Stomach (tissue), 9 donors: ENCODE measurements around the gene NF1. TPM values are rescaled to one million over a fixed set of nuclear protein-coding genes. Genes with fewer than 3 reads are reported as not detected.

Source experiments
- DNase-seq, 2 donors: peaks; one replicate each; pipeline versions ENCODE4 v3.0.0 to v3.0.0-alpha.2; 2013 to 2019
- H3K27ac ChIP-seq, 5 donors: fragments of 200-600 bp in 4 of 5; sonication (generic) in 4 of 5; one replicate each; pipeline ENCODE4 v1.5.1; 2013 to 2019; ENCODE audit warnings: mild to moderate bottlenecking in 1 of 5, moderate library complexity in 1 of 5
- H3K27me3 ChIP-seq, 3 donors: fragments of 200-600 bp; sonication (generic); one replicate each; pipeline ENCODE4 v1.5.1; 2017 to 2019; ENCODE audit warnings: mixed run types in 1 of 3
- H3K36me3 ChIP-seq, 4 donors: fragments of 200-600 bp; sonication (generic); 1 replicate in 3 of 4; 2 replicates in 1 of 4; pipeline ENCODE4 v1.5.1; 2016 to 2019
- H3K4me1 ChIP-seq, 4 donors: fragments of 200-600 bp; sonication (generic); one replicate each; pipeline ENCODE4 v1.5.1; 2016 to 2019
- H3K4me3 ChIP-seq, 4 donors: fragments of 200-600 bp; sonication (generic) in 3 of 4; one replicate each; pipeline ENCODE4 v1.5.1; 2016 to 2019; ENCODE audit warnings: mild to moderate bottlenecking in 1 of 4
- H3K9me3 ChIP-seq, 4 donors: fragments of 200-600 bp; sonication (generic); one replicate each; pipeline ENCODE4 v1.5.1; 2016 to 2019
- EP300 ChIP-seq: sonication (generic); formaldehyde crosslinking; IDR thresholded peaks from one replicate; pipeline ENCODE4 v1.6.1; 2017; ENCODE audit warnings: antibody characterized with exemption
- POLR2A ChIP-seq, 4 donors: fragments of 450-650 bp; IDR thresholded peaks; one replicate each; pipeline ENCODE4 v1.6.1; 2016; ENCODE audit warnings: antibody characterized with exemption in 4 of 4, control low read depth in 2 of 4, mild to moderate bottlenecking in 1 of 4, moderate library complexity in 1 of 4
- POLR2AphosphoS5 ChIP-seq, 3 donors: sonication (generic); formaldehyde crosslinking; IDR thresholded peaks; one replicate each; pipeline ENCODE4 v1.6.1; 2016; ENCODE audit warnings: antibody characterized with exemption in 3 of 3
- WGBS, 5 donors: extraction: QIAGEN DNeasy Blood & Tissue Kit in 3 of 5; methylation state at CpG; one replicate each; pipeline versions ENCODE4 v1.1.5 to v1.1.7; 2013 to 2018; 5-methylcytosine and 5-hydroxymethylcytosine counted together
- intact Hi-C: fragments of 100-400 bp; cut with DNase I; formaldehyde crosslinking; loops from one replicate; pipeline ENCODE4 v1.15.1; 2023; ENCODE audit warnings: low total_unique reads
- polyA plus RNA-seq, 3 donors: library from polyadenylated mRNA; stranded (reverse); fragments of 200-250 nt; gene quantifications; one replicate each; pipeline ENCODE4 v1.2.3, GENCODE V29; 2013
- total RNA-seq, 5 donors: library from RNA; depleted of rRNA; stranded (reverse); fragments of >200 nt; gene quantifications; one replicate each; pipeline versions ENCODE4 v1.1.0 to v1.2.3, GENCODE V29; 2014 to 2016
- TF ChIP-seq, protein P1 (sequence below), 7 experiments: fragments of 450-650 bp in 4 of 7; fragments of 200-600 bp in 3 of 7; sonication (generic) in 3 of 7; IDR thresholded peaks; one replicate each; pipeline ENCODE4 v1.5.1; 2016 to 2019; ENCODE audit warnings: antibody characterized with exemption in 7 of 7, control low read depth in 2 of 7, mild to moderate bottlenecking in 1 of 7
- donor health status: healthy with polysubstance abuse.
- donor health status: Bipolar disorder and iron deficiency.
- donor health status: healthy.

NF1 gene
- total and polyA plus RNA-seq, 8 donors = 5.2 to 108 (median 50.5) TPM

DNA sequence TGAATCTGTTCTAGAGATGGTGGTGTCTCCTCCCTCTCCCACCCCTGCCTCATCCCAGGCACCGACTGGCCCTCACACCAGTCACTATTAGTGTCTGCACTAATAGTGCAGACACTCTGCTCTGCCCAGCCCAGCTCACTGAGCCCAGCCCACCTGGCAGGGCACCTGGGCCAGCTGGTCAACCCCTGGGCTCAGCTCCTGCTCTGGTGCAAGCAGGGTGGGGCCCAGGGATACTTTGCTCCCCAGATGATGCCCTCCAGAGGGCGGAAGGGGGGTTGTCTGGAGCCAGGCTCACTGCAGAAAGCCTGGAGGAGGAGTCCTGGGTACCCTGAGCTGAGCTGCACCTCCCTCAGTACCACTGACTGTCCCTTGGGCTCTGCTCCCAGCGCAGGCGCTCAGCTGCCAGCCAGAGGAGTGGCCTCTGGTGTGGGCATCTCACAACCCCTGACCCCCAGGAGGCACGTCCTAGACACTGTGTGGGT lies 311.2 kb downstream of the NF1 start:
- TF ChIP-seq POLR2A (IDR thresholded peaks at IDR 0.05) = no peak
- TF ChIP-seq POLR2AphosphoS5 (IDR thresholded peaks at IDR 0.05) = no peak
- TF ChIP-seq, protein P1, sequence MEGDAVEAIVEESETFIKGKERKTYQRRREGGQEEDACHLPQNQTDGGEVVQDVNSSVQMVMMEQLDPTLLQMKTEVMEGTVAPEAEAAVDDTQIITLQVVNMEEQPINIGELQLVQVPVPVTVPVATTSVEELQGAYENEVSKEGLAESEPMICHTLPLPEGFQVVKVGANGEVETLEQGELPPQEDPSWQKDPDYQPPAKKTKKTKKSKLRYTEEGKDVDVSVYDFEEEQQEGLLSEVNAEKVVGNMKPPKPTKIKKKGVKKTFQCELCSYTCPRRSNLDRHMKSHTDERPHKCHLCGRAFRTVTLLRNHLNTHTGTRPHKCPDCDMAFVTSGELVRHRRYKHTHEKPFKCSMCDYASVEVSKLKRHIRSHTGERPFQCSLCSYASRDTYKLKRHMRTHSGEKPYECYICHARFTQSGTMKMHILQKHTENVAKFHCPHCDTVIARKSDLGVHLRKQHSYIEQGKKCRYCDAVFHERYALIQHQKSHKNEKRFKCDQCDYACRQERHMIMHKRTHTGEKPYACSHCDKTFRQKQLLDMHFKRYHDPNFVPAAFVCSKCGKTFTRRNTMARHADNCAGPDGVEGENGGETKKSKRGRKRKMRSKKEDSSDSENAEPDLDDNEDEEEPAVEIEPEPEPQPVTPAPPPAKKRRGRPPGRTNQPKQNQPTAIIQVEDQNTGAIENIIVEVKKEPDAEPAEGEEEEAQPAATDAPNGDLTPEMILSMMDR (IDR thresholded peaks at IDR 0.05) = no peak
- TF ChIP-seq EP300 = no peak
- no peaks in the 10 kb centered on the region for H3K9me3 ChIP-seq
- WGBS, 5 donors = 46 to 74% (median 58%) methylated on average over 4 to 5 of the region's 5 CpGs
- H3K27ac ChIP-seq = no peak overlapping the region
- DNase-seq = no peak
- H3K4me3 ChIP-seq = no peak overlapping the region
- no peaks in the 10 kb centered on the region for H3K4me1 ChIP-seq
- no peaks in the 10 kb centered on the region for H3K36me3 ChIP-seq
- intact Hi-C loops = no loop called here
- H3K27me3 ChIP-seq = no peaks in the 10 kb centered on the region

DNA sequence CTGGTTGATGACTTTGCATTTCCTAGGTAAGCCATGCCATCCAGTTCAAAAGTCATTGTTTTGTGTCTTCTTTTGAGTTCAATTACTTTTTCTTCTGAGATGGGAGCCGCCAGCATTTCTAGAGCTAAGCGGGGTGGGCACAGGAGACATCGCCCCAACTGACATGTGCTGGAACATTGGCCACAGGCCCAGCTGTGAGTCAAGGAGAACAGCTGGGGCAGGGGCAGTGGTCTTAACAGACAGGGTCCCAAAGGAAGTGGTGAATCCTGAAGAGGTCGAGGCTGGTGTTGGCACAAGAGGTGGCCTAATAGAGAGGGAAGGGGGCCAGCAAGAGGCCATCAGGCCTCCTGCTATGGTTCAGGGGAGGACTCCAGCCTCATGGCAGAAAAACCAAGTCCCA lies 313.8 kb downstream of the NF1 start:
- intact Hi-C loops = no loop called here
- 75 to 86% (median 80%) methylated on average over 4 of the region's 4 CpGs for WGBS, 5 donors
- Histone ChIP-seq H3K27me3 (no peaks in the 10 kb centered on the region), H3K27ac (no peak overlapping the region), H3K4me1 (no peaks in the 10 kb centered on the region), H3K4me3 (no peak overlapping the region), H3K36me3 (no peaks in the 10 kb centered on the region), H3K9me3 (no peaks in the 10 kb centered on the region)
- no peak for DNase-seq
- TF ChIP-seq POLR2AphosphoS5 (IDR thresholded peaks at IDR 0.05) (no peak), EP300 (no peak), POLR2A (IDR thresholded peaks at IDR 0.05) (no peak)

DNA sequence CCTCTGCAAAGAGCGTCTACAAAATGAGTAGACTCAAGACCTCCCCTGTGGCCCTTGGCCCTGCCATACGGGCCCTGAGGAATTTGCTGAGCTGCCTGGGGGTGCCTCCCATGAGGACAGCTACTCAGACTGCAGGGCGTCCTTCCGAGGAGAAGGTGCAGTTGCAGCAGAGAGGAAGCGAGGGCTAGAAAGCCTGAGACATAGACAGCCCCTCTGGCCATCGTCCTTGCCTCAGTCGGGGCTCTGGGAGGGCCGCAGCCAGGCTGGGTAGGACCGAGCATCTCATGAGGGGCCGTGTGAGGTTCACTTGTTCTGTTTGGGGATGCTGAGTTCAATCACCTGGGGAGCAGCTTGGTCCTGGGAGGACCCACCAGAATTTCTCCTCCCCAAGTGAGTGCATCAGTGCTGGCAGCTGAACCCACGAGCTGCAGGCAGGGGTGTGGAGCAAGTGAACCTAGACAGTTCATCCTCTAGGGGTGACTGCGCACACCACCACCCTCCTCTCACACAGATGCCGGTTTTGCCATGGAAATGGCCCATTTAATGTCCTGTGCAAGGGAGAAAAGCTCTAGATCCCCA lies 317.0 kb downstream of the NF1 start:
- Histone ChIP-seq H3K9me3 (no peaks in the 10 kb centered on the region), H3K27me3 (peaks cover 0 to 19% (median 0%) of the 10 kb centered on the region in 3 donors), H3K4me3 (no peak overlapping the region), H3K4me1 (peaks cover 0 to 9% (median 0%) of the 10 kb centered on the region in 4 donors), H3K27ac (no peak overlapping the region), H3K36me3 (no peaks in the 10 kb centered on the region)
- DNase-seq = no peak
- 77 to 82% (median 78%) methylated on average over 12 to 13 of the region's 13 CpGs for whole genome bisulfite sequencing, 5 donors
- TF ChIP-seq EP300 = no peak
- TF ChIP-seq, protein P1 (IDR thresholded peaks at IDR 0.05) = no peak
- TF ChIP-seq POLR2A (IDR thresholded peaks at IDR 0.05) = no peak
- TF ChIP-seq POLR2AphosphoS5 (IDR thresholded peaks at IDR 0.05) = no peak
- intact Hi-C loops = no loop called here

DNA sequence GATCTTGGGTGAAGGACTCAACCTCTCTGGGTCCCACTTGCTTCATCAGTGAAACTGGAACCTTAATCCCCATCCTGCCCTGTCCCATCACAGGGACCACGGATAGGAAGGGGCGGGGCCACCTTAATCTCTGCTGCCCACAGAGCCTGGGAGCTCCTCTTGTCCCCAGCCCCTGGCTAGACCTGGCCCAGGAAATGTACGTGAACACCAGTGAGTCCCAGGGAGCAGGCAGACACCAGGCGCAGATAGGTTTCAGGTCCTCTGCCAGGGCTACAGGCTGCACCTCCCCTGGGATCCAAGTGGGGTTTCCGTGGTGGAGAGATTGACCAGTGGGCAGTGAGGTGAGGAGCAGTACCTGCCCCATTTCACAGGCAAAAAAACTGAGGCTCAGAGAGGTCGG lies 317.7 kb downstream of the NF1 start:
- H3K27me3 ChIP-seq = peaks cover 0 to 19% (median 0%) of the 10 kb centered on the region in 3 donors
- H3K4me1 ChIP-seq = peaks cover 0 to 9% (median 0%) of the 10 kb centered on the region in 4 donors
- DNase-seq = no peak
- no peak overlapping the region for H3K4me3 ChIP-seq
- no peaks in the 10 kb centered on the region for H3K9me3 ChIP-seq
- WGBS, 5 donors = 42 to 72% (median 70%) methylated on average over 4 to 6 of the region's 6 CpGs
- no peaks in the 10 kb centered on the region for H3K36me3 ChIP-seq
- intact Hi-C loops = no loop called here
- TF ChIP-seq EP300 = no peak
- no peak for TF ChIP-seq POLR2A (IDR thresholded peaks at IDR 0.05)
- TF ChIP-seq, protein P1 (IDR thresholded peaks at IDR 0.05) = no peak
- TF ChIP-seq POLR2AphosphoS5 (IDR thresholded peaks at IDR 0.05) = no peak
- H3K27ac ChIP-seq = no peak overlapping the region
